Fibroblast of skin of left quadriceps (primary cell): ENCODE data around the gene RAC2.

Experiments used
- DNase-seq, 2 experiments: peaks; one replicate each; pipeline ENCODE4 v3.0.0-alpha.2; 2013; ENCODE audit warnings: low read depth in 2 of 2

RAC2 gene

GRCh38 chr22:37275622-37276021 is 31.6 kb upstream of the RAC2 start:
- DNase-seq: no peak

- no peak for DNase-seq
Measured at GRCh38 chr22:37275134-37275533, 31.1 kb upstream of the RAC2 start.

GRCh38 chr22:37274380-37274862 is 30.4 kb upstream of the RAC2 start:
- DNase-seq: no peak

- no peak for DNase-seq
Measured at GRCh38 chr22:37273846-37274225, 29.8 kb upstream of the RAC2 start.

GRCh38 chr22:37273126-37273845 is 29.2 kb upstream of the RAC2 start:
- peak in 1 of 2 experiments; percentile 36 for DNase-seq

- DNase-seq: no peak
Measured at GRCh38 chr22:37270928-37271650, 27.0 kb upstream of the RAC2 start.

- no peak for DNase-seq
Measured at GRCh38 chr22:37269936-37270678, 26.0 kb upstream of the RAC2 start.

GRCh38 chr22:37267661-37268413 is 23.8 kb upstream of the RAC2 start:
- DNase-seq: no peak

- DNase-seq: no peak
Measured at GRCh38 chr22:37267135-37267587, 23.1 kb upstream of the RAC2 start.

GRCh38 chr22:37266581-37267134 is 22.6 kb upstream of the RAC2 start:
- DNase-seq: no peak

GRCh38 chr22:37263966-37264887 is 20.2 kb upstream of the RAC2 start:
- DNase-seq: no peak

GRCh38 chr22:37262346-37262745 is 18.3 kb upstream of the RAC2 start:
- DNase-seq: no peak

GRCh38 chr22:37260901-37261336 is 16.9 kb upstream of the RAC2 start:
- no peak for DNase-seq

GRCh38 chr22:37260155-37260795 is 16.2 kb upstream of the RAC2 start:
- no peak for DNase-seq

- no peak for DNase-seq
Measured at GRCh38 chr22:37259540-37260029, 15.5 kb upstream of the RAC2 start.

GRCh38 chr22:37258753-37259401 is 14.8 kb upstream of the RAC2 start:
- no peak for DNase-seq

GRCh38 chr22:37258005-37258752 is 14.1 kb upstream of the RAC2 start:
- no peak for DNase-seq

GRCh38 chr22:37256075-37256726 is 12.1 kb upstream of the RAC2 start:
- DNase-seq: no peak
